ENCODE results near the gene KMT2B. TPM values are rescaled to one million over a fixed set of nuclear protein-coding genes. Genes with fewer than 3 reads are reported as not detected.

The KMT2B gene
- total RNA-seq, 4 donors from 2014 or later, result 5.0 to 60.8 (median 16.8) TPM

- H3K4me1 ChIP-seq, result peaks cover 6 to 22% of the 10 kb centered on the region in 2 donors
- intact Hi-C loops (cut with DNase I; ENCODE audit: low total_unique reads), result no loop called here
- TF ChIP-seq CTCF (IDR thresholded peaks at IDR 0.05) (no peak), POLR2A (IDR thresholded peaks at IDR 0.05) (no peak)
- H3K27me3 ChIP-seq, result no peaks in the 10 kb centered on the region
- no peak for DNase-seq
- H3K9me3 ChIP-seq, result no peaks in the 10 kb centered on the region
- H3K36me3 ChIP-seq, result no peaks in the 10 kb centered on the region
- H3K27ac ChIP-seq, result peak within 1 kb of the TSS; percentile 42 to 69
- peak within 1 kb of the TSS in 1 of 2 donors; percentile 62 for H3K4me3 ChIP-seq
Measured at GRCh38 chr19:35742121-35742724, 24.4 kb downstream of the KMT2B start, which contains the start of gene IGFLR1. TSS of gene IGFLR1 (minus strand) at chr19:35742452. CDS start at chr19:35741180, 1,272 bp downstream.

- no peak overlapping the region for H3K4me3 ChIP-seq
- DNase-seq, result no peak
- peaks cover 6 to 22% of the 10 kb centered on the region in 2 donors for H3K4me1 ChIP-seq
- H3K36me3 ChIP-seq, result no peaks in the 10 kb centered on the region
- intact Hi-C loops (cut with DNase I; ENCODE audit: low total_unique reads), result no loop called here
- peak overlapping the region in 1 of 2 donors; percentile 100 for H3K27ac ChIP-seq
- no peaks in the 10 kb centered on the region for H3K27me3 ChIP-seq
- TF ChIP-seq CTCF (IDR thresholded peaks at IDR 0.05) (no peak), POLR2A (IDR thresholded peaks at IDR 0.05) (no peak)
- H3K9me3 ChIP-seq, result no peaks in the 10 kb centered on the region
Measured at GRCh38 chr19:35743640-35744429, 26.0 kb downstream of the KMT2B start.

GRCh38 chr19:35744430-35745327 lies 26.9 kb downstream of the KMT2B start:
- intact Hi-C loops (cut with DNase I; ENCODE audit: low total_unique reads), result no loop called here
- TF ChIP-seq POLR2A (IDR thresholded peaks at IDR 0.05) (no peak), CTCF (IDR thresholded peaks at IDR 0.05) (peak; percentile 44 to 63 (median 52))
- peak; percentile 95 to 97 for DNase-seq
- Histone ChIP-seq H3K27me3 (no peaks in the 10 kb centered on the region), H3K36me3 (no peaks in the 10 kb centered on the region), H3K4me3 (peak overlapping the region; percentile 92 to 100), H3K27ac (peak overlapping the region; percentile 100), H3K9me3 (no peaks in the 10 kb centered on the region), H3K4me1 (peaks cover 6 to 23% of the 10 kb centered on the region in 2 donors)

GRCh38 chr19:35745328-35746086 lies 27.7 kb downstream of the KMT2B start, which contains the start of the genes PSENEN and U2AF1L4:
TSS of gene PSENEN (plus strand) at chr19:35745651. CDS start at chr19:35745931, 280 bp downstream.
TSS of gene U2AF1L4 (minus strand) at chr19:35745418. CDS start at chr19:35745391, 27 bp downstream.
- intact Hi-C loops (cut with DNase I; ENCODE audit: low total_unique reads), result no loop called here
- Histone ChIP-seq H3K27me3 (no peaks in the 10 kb centered on the region), H3K36me3 (no peaks in the 10 kb centered on the region), H3K4me1 (peaks cover 6 to 23% of the 10 kb centered on the region in 2 donors), H3K27ac (peak within 1 kb of the TSS; percentile 100), H3K4me3 (peak within 1 kb of the TSS; percentile 92 to 100), H3K9me3 (no peaks in the 10 kb centered on the region)
- DNase-seq, result peak; percentile 98
- TF ChIP-seq POLR2A (IDR thresholded peaks at IDR 0.05), result peak in 1 of 2 donors; percentile 54
- peak in 2 of 4 experiments; percentile 7 to 38 for TF ChIP-seq CTCF (IDR thresholded peaks at IDR 0.05)

Measured in uterus (tissue), 4 donors.